IMR-90 (cell line): ENCODE data around the gene CAMTA1. TPM values are rescaled to one million over a fixed set of nuclear protein-coding genes. Genes with fewer than 3 reads are reported as not detected.

ENCODE experiments used
- ATAC-seq: fragments of 200-7000 bp; cut with Tn5 transposase; 2 replicates; pipeline ENCODE4 v1.9.1; 2020; ENCODE audit warnings: low read depth, mild to moderate bottlenecking, moderate library complexity
- BruUV-seq: library from RNA; stranded (reverse); fragments of 400-500 nt; replicated peaks from 2 replicates; lab custom pipeline; 2021; lab: Mats Ljungman, UMichigan
- CTCF ChIA-PET: fragments of 300-600 bp; formaldehyde crosslinking; extraction: SDS; loops from one replicate; lab custom pipeline; 2021; ENCODE audit warnings: antibody characterized with exemption; lab: Yijun Ruan, JAX
- POLR2A ChIA-PET: fragments of 300-600 bp; sonication (Branson Sonifier 250); formaldehyde crosslinking; loops from one replicate; lab custom pipeline; 2022; ENCODE audit warnings: antibody characterized with exemption; ENCODE audit not compliant: unreplicated experiment; lab: Charles Lee
- DNase-seq: peaks from one replicate; pipeline ENCODE4 v3.0.0; 2013
- H2AFZ ChIP-seq: replicated peaks from 2 replicates; pipeline ENCODE3; 2013; ENCODE audit warnings: low read length, mild to moderate bottlenecking; ENCODE audit not compliant: poor library complexity
- H2AK5ac ChIP-seq: 2 replicates; pipeline ENCODE4 v1.6.1; 2013; ENCODE audit warnings: low read depth, low read length, inconsistent platforms
- H2AK9ac ChIP-seq: replicated peaks from 2 replicates; pipeline ENCODE3; 2013; ENCODE audit warnings: mild to moderate bottlenecking, low read depth, low read length, moderate library complexity; ENCODE audit not compliant: poor library complexity
- H2BK120ac ChIP-seq: 2 replicates; pipeline ENCODE4 v1.6.1; 2013; ENCODE audit warnings: low read depth, low read length, inconsistent platforms
- H2BK15ac ChIP-seq: 3 replicates; pipeline ENCODE4 v1.6.1; 2013; ENCODE audit warnings: low read depth, low read length, inconsistent platforms
- H2BK20ac ChIP-seq: 2 replicates; pipeline ENCODE4 v1.6.1; 2013; ENCODE audit warnings: low read depth, mild to moderate bottlenecking, inconsistent platforms, low read length, moderate library complexity
- H2BK5ac ChIP-seq: 2 replicates; pipeline ENCODE4 v1.6.1; 2013; ENCODE audit warnings: mild to moderate bottlenecking, low read depth, low read length, inconsistent platforms; ENCODE audit not compliant: poor library complexity, severe bottlenecking
- H3K14ac ChIP-seq: replicated peaks from 2 replicates; pipeline ENCODE4 v1.6.1; 2013; ENCODE audit warnings: low read depth, low read length, inconsistent platforms
- H3K18ac ChIP-seq: 2 replicates; pipeline ENCODE4 v1.6.1; 2013; ENCODE audit warnings: low read depth, low read length, control low read depth
- H3K23ac ChIP-seq: 2 replicates; pipeline ENCODE4 v1.6.1; 2013; ENCODE audit warnings: low read depth, low read length, inconsistent platforms
- H3K27ac ChIP-seq: 2 replicates; pipeline ENCODE4 v1.5.1; 2013; ENCODE audit warnings: mild to moderate bottlenecking, control low read depth, low read length; ENCODE audit not compliant: insufficient read depth
- H3K27me3 ChIP-seq: 2 replicates; pipeline ENCODE4 v1.6.1; 2013; ENCODE audit warnings: low read length; ENCODE audit not compliant: control insufficient read depth, insufficient read depth
- H3K36me3 ChIP-seq: 2 replicates; pipeline ENCODE4 v1.6.1; 2013; ENCODE audit warnings: low read length, mixed read lengths; ENCODE audit not compliant: control insufficient read depth, insufficient read depth
- H3K4ac ChIP-seq: 2 replicates; pipeline ENCODE4 v1.6.1; 2013; ENCODE audit warnings: low read depth, low read length, inconsistent platforms
- H3K4me1 ChIP-seq: 2 replicates; pipeline ENCODE4 v1.6.1; 2013; ENCODE audit warnings: low read length, mixed read lengths; ENCODE audit not compliant: control insufficient read depth, insufficient read depth
- H3K4me2 ChIP-seq: 2 replicates; pipeline ENCODE4 v1.6.1; 2013; ENCODE audit warnings: low read depth, mild to moderate bottlenecking, control low read depth, low read length, moderate library complexity
- H3K4me3 ChIP-seq: 2 replicates; pipeline ENCODE4 v1.5.1; 2013; ENCODE audit warnings: low read depth, mild to moderate bottlenecking, control low read depth, low read length, moderate library complexity; ENCODE audit not compliant: insufficient read depth
- H3K56ac ChIP-seq: 2 replicates; pipeline ENCODE4 v1.6.1; 2013; ENCODE audit warnings: low read length, inconsistent platforms; ENCODE audit not compliant: insufficient read depth; ENCODE audit errors: extremely low read depth
- H3K79me1 ChIP-seq, 2 experiments: 2 replicates each; pipeline ENCODE4 v1.6.1; 2013; ENCODE audit warnings: low read length in 2 of 2, inconsistent platforms in 1 of 2, low read depth in 1 of 2
- H3K9ac ChIP-seq: 2 replicates; pipeline ENCODE4 v1.6.1; 2013; ENCODE audit warnings: low read depth, low read length, control low read depth
- H3K9me1 ChIP-seq: 2 replicates; pipeline ENCODE4 v1.6.1; 2013; ENCODE audit warnings: low read length, inconsistent platforms; ENCODE audit not compliant: insufficient read depth
- H3K9me3 ChIP-seq: 2 replicates; pipeline ENCODE4 v1.6.1; 2013; ENCODE audit warnings: low read length; ENCODE audit not compliant: control insufficient read depth, insufficient read depth
- H4K20me1 ChIP-seq: 2 replicates; pipeline ENCODE4 v1.6.1; 2013; ENCODE audit warnings: low read length, inconsistent platforms; ENCODE audit not compliant: insufficient read depth
- H4K5ac ChIP-seq: 2 replicates; pipeline ENCODE4 v1.6.1; 2013; ENCODE audit warnings: mild to moderate bottlenecking, low read depth, low read length, control low read depth
- H4K8ac ChIP-seq, 2 experiments: 2 replicates each; pipeline ENCODE4 v1.6.1; 2013; ENCODE audit warnings: low read depth in 2 of 2, low read length in 2 of 2, control low read depth in 1 of 2, inconsistent platforms in 1 of 2
- H4K91ac ChIP-seq: 2 replicates; pipeline ENCODE4 v1.6.1; 2013; ENCODE audit warnings: low read depth, low read length, inconsistent platforms; ENCODE audit not compliant: insufficient read depth
- BHLHE40 ChIP-seq: fragments of 150-350 bp; IDR thresholded peaks from 2 replicates; pipeline ENCODE4 v1.6.1; 2016; ENCODE audit warnings: mild to moderate bottlenecking, low read depth, low read length
- CEBPB ChIP-seq: IDR thresholded peaks from 2 replicates; pipeline ENCODE4 v1.6.1; 2012; ENCODE audit warnings: low read depth, low read length, improper control_type of control experiment
- CHD1 ChIP-seq: IDR thresholded peaks from 2 replicates; pipeline ENCODE4 v1.6.1; 2012; ENCODE audit warnings: low read depth, low read length, improper control_type of control experiment
- FOS ChIP-seq: fragments of 150-350 bp; IDR thresholded peaks from 2 replicates; pipeline ENCODE4 v1.6.1; 2016; ENCODE audit warnings: low read depth, low read length
- MAFK ChIP-seq: IDR thresholded peaks from 2 replicates; pipeline ENCODE4 v1.6.1; 2012; ENCODE audit warnings: low read depth, low read length, improper control_type of control experiment
- MAZ ChIP-seq: IDR thresholded peaks from 2 replicates; pipeline ENCODE4 v1.6.1; 2012; ENCODE audit warnings: low read depth, mild to moderate bottlenecking, low read length, improper control_type of control experiment, moderate library complexity, borderline replicate concordance
- MXI1 ChIP-seq: IDR thresholded peaks from 2 replicates; pipeline ENCODE4 v1.6.1; 2012; ENCODE audit warnings: low read depth, mild to moderate bottlenecking, low read length, moderate library complexity, borderline replicate concordance
- NFE2L2 ChIP-seq: fragments of 150-350 bp; IDR thresholded peaks from 2 replicates; pipeline ENCODE4 v1.6.1; 2016; ENCODE audit warnings: low read depth, mild to moderate bottlenecking, low read length
- POLR2A ChIP-seq: IDR thresholded peaks from 2 replicates; pipeline ENCODE4 v1.6.1; 2012; ENCODE audit warnings: mild to moderate bottlenecking, low read depth, low read length
- RAD21 ChIP-seq: IDR thresholded peaks from 2 replicates; pipeline ENCODE4 v1.6.1; 2012; ENCODE audit warnings: low read length, improper control_type of control experiment
- RCOR1 ChIP-seq: IDR thresholded peaks from 2 replicates; pipeline ENCODE4 v1.6.1; 2012; ENCODE audit warnings: mild to moderate bottlenecking, low read length, improper control_type of control experiment; ENCODE audit not compliant: insufficient replicate concordance
- RFX5 ChIP-seq: IDR thresholded peaks from 2 replicates; pipeline ENCODE4 v1.8.0; 2012; ENCODE audit warnings: low read depth, mild to moderate bottlenecking, low read length, moderate library complexity
- SMC3 ChIP-seq: fragments of 150-350 bp; IDR thresholded peaks from 2 replicates; pipeline ENCODE4 v1.6.1; 2016; ENCODE audit warnings: low read depth, mild to moderate bottlenecking, antibody characterized with exemption, low read length, moderate library complexity
- WGBS, 2 experiments: methylation state at CpG; one replicate each; pipeline versions ENCODE4 v1.1.5 to v1.1.7; 2013; ENCODE audit warnings: missing lambda C conversion rate in 2 of 2; ENCODE audit not compliant: insufficient read length in 1 of 2; ENCODE audit errors: extremely low coverage in 2 of 2; 5-methylcytosine and 5-hydroxymethylcytosine counted together
- dilution Hi-C: fragments of 300-500 bp; cut with HindIII; formaldehyde crosslinking; loops from one replicate; pipeline ENCODE4 v1.14.3; 2018; ENCODE audit warnings: low sequenced_read_pairs; ENCODE audit not compliant: unreplicated experiment
- in situ Hi-C: fragments of 300-500 bp; cut with MboI; formaldehyde crosslinking; loops from 3 replicates; pipeline ENCODE4 v1.14.3; 2019; ENCODE audit warnings: low sequenced_read_pairs, inconsistent platforms, mixed read lengths
- intact Hi-C: fragments of 100-400 bp; cut with micrococcal nuclease; formaldehyde crosslinking; loops from 2 replicates; pipeline ENCODE4 v1.10.0; 2022
- polyA plus RNA-seq, 3 experiments: library from polyadenylated mRNA; depleted of rRNA; stranded (reverse); fragments of >200 nt; gene quantifications; 2 replicates each; pipeline ENCODE4 v1.2.3, GENCODE V29; 2012; ENCODE audit warnings: low replicate concordance in 1 of 3
- total RNA-seq: library from RNA; depleted of rRNA; stranded (reverse); fragments of >200 nt; gene quantifications from 2 replicates; pipeline ENCODE4 v1.2.3, GENCODE V29; 2012
- TF ChIP-seq, protein P1 (sequence below): fragments of 150-350 bp; IDR thresholded peaks from 2 replicates; pipeline ENCODE4 v1.6.1; 2016; ENCODE audit warnings: low read depth, mild to moderate bottlenecking, low read length, moderate library complexity, borderline replicate concordance
- TF ChIP-seq, protein P2 (sequence below): conservative IDR thresholded peaks from 2 replicates; pipeline ENCODE4 v1.5.1; 2012; ENCODE audit warnings: mild to moderate bottlenecking, low read depth, low read length, improper control_type of control experiment

CAMTA1 gene
- total and polyA plus RNA-seq, 2 of the 4 experiments (the other 2 are of a cell fraction) = 35.5 to 74.3 TPM

DNA sequence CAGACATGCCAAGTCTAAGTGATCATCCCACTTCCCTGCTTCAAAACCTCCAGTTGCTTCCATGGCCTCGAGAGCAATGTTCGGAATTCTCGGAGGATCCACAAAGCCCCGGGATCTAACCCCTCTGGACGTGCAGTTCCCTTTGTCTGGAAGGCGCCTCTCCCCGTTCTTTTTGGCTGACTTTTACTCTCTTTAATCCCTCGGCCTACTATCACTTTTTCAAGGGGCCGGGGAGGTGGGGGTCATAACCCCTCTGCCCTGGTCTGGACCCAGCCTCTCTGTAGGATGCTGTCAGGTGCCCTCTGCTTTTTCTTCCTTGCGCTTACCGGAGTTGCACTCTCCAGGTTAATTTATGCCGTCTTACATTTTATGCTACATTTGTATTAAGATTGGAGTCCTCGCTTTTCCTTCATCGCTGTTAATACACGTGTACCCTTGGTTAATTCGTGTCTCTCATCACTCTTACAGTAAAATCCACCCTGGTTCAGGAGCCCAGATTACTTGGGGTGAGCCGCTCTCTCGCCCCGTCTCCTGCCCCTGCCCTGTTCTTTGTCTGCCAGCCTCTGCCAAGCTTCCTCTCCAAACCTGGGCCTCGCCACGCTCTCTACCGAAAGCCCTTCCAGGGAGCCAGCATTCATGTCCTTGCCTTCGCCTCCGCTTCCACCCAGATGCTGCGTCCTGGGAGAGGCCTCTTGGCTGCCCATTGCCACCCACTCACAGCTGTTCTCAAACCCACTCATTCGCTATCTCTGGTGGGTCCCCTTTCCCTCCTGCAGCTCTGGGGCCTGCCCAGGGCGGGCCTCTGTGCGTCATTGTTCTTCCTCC lies 448.6 kb downstream of the CAMTA1 start:
- in situ Hi-C loops (no loop called here), dilution Hi-C loops (no loop called here)
- TF ChIP-seq CHD1 = no peak
- no peak for TF ChIP-seq SMC3
- TF ChIP-seq NFE2L2 = no peak
- TF ChIP-seq FOS = no peak
- no peak for TF ChIP-seq RFX5
- TF ChIP-seq MAFK = no peak
- no peak for TF ChIP-seq RCOR1
- no peak for TF ChIP-seq POLR2A
- no peak for TF ChIP-seq BHLHE40
- no peak for TF ChIP-seq CEBPB
- TF ChIP-seq, protein P1, sequence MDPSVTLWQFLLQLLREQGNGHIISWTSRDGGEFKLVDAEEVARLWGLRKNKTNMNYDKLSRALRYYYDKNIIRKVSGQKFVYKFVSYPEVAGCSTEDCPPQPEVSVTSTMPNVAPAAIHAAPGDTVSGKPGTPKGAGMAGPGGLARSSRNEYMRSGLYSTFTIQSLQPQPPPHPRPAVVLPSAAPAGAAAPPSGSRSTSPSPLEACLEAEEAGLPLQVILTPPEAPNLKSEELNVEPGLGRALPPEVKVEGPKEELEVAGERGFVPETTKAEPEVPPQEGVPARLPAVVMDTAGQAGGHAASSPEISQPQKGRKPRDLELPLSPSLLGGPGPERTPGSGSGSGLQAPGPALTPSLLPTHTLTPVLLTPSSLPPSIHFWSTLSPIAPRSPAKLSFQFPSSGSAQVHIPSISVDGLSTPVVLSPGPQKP = no peak
- TF ChIP-seq MXI1 = no peak
- no peak for TF ChIP-seq RAD21
- TF ChIP-seq, protein P2, sequence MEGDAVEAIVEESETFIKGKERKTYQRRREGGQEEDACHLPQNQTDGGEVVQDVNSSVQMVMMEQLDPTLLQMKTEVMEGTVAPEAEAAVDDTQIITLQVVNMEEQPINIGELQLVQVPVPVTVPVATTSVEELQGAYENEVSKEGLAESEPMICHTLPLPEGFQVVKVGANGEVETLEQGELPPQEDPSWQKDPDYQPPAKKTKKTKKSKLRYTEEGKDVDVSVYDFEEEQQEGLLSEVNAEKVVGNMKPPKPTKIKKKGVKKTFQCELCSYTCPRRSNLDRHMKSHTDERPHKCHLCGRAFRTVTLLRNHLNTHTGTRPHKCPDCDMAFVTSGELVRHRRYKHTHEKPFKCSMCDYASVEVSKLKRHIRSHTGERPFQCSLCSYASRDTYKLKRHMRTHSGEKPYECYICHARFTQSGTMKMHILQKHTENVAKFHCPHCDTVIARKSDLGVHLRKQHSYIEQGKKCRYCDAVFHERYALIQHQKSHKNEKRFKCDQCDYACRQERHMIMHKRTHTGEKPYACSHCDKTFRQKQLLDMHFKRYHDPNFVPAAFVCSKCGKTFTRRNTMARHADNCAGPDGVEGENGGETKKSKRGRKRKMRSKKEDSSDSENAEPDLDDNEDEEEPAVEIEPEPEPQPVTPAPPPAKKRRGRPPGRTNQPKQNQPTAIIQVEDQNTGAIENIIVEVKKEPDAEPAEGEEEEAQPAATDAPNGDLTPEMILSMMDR = no peak
- TF ChIP-seq MAZ = no peak

More for the DNA sequence above, 448.6 kb downstream of the CAMTA1 start:
- Histone ChIP-seq H2BK15ac (no peak overlapping the region), H2BK20ac (no peak overlapping the region), H2BK120ac (no peak overlapping the region), H3K4me1 (peaks cover 3% of the 10 kb centered on the region), H4K20me1 (no peaks in the 10 kb centered on the region), H3K27me3 (no peaks in the 10 kb centered on the region), H2AK5ac (no peak overlapping the region), H3K9me1 (no peaks in the 10 kb centered on the region), H3K4me2 (no peak overlapping the region), H3K14ac (no peak overlapping the region), H3K56ac (no peak overlapping the region), H4K91ac (no peak overlapping the region), H3K79me1 (no peaks in the 10 kb centered on the region), H4K5ac (no peak overlapping the region), H3K4ac (no peak overlapping the region), H3K18ac (no peak overlapping the region), H3K27ac (no peak overlapping the region), H4K8ac (no peak overlapping the region), H3K9ac (no peak overlapping the region), H3K9me3 (no peaks in the 10 kb centered on the region), H2AK9ac (no peak overlapping the region), H2BK5ac (no peak overlapping the region), H3K23ac (no peak overlapping the region), H3K36me3 (no peaks in the 10 kb centered on the region), H2AFZ (no peak overlapping the region), H3K4me3 (no peak overlapping the region)
- ChIA-PET POLR2A (no interaction called here), CTCF (interaction anchor here (0.6 kb wide), 1 partner anchor 70 kb away, joined by 3 read pairs; no protein-coding TSS in a partner anchor)
- BruUV-seq = no TSS peak
- ATAC-seq (no peak), DNase-seq (no peak)
- intact Hi-C loops = no loop called here
- WGBS, 2 experiments = 90% methylated on average over 14 of the region's 28 CpGs; no CpG with 5 or more reads in 1 of the 2 experiments
